HG03442 (cell line): Measurements from ENCODE around the gene CAT.

Source experiments
- ATAC-seq: cut with Tn5 transposase; IDR thresholded peaks from one replicate; pipeline ENCODE4 v1.9.1; 2021; ENCODE audit warnings: mild to moderate bottlenecking, moderate library complexity; ENCODE audit not compliant: unreplicated experiment

CAT gene

GRCh38 chr11:34493926-34494595 lies 55.3 kb downstream of the CAT start:
- no peak for ATAC-seq

GRCh38 chr11:34495239-34495723 lies 56.5 kb downstream of the CAT start:
- ATAC-seq: no peak

GRCh38 chr11:34495724-34496377 lies 57.1 kb downstream of the CAT start:
- ATAC-seq: no peak

DNA sequence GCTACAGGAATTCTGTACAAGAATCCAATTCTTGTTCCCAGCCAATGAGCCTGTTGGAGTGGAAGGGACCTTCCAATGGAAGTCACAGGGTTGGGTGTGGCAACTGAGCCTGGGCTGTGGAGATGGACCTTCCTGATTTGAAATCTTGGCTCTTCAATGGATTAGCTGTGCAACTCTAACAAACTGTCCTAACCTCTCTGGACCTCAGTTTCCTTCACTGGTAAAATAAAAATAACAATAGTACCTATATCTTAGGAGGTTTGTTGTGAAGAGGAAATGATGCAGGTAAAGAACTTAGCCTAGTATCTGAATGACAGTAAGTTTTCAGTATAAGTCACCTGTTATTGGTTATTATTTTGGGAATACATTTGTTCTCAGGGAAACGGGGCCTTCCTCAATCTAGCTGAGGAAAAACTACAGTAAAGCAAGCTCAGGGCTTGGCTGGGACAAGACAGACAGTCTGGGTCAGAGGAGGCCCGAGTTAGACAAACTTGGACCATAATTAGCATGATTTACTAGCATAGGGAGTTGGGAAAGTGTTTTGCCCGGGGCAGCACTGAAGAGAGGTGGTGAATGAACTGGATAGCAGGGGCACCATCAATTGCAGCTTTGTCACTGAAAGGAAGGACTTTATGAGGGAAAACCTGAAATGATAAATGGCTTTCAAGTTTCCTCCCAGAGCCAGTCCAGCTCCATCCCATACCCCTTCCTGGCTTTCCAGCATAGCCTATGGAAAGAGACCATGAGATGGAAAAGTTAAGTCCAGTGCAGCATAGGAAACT lies 61.2 kb downstream of the CAT start:
- ATAC-seq: no peak

DNA sequence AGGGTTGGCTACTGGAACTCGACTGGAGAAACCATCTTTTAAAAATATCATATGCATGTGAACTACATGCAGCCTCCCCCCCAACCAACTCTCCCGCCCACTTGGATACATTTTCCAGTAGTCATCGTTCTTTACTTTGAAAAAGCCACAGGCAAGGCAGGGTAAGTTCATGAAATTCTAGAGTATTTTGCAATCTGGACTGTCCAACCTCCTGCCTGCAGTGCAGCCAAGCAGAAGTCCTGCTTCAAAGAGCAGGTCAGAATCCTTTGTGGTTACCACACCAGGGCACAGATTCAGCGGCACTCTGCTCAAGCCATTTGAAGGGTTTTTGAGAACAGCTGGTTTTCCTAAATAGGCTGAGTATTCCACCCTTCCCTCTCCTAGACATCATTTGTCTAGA lies 62.8 kb downstream of the CAT start:
- ATAC-seq: no peak

GRCh38 chr11:34501949-34502348 lies 63.2 kb downstream of the CAT start:
- ATAC-seq: no peak

DNA sequence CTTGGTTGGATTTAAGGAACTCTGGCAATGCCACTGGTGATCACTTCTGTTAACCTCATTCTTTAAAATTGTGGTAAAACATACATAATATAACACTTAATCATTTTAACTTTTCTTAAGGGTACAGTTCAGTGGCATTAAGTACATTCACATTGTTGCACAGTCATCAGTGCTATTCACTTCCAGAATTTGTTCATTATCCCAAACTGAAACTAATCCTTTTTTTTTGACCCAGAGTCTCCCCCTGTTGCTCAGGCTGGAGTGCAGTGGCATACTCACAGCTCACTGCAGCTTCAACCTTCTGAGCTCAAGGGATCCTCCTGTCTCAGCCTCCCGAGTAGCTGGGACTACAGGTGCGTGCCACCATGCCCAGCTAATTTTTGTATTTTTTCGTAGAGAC lies 64.2 kb downstream of the CAT start:
- no peak for ATAC-seq

- ATAC-seq: no peak
These were observed 67.1 kb downstream of the CAT start for GRCh38 chr11:34505874-34506273.

DNA sequence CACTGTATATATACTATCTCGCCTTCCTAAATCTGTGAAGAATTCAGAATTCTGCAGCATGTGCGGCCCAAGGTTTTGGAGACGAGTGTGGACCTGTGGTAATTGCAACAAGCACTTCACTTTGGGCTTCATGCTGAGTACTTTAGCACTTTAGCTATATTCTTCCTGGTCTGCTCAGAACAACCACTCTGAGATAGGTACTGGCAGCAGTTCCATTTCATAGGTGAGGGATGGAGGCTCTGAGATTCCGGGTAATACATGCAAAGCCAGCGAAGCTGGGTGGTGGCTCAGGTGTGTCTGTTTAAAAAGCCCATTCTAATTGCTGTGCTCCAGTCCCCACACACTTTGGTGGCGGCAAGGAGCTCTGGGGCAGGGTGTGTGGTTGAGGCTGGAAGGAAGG lies 68.4 kb downstream of the CAT start:
- ATAC-seq: no peak

- no peak for ATAC-seq
These were observed 68.9 kb downstream of the CAT start for GRCh38 chr11:34507610-34508009.

DNA sequence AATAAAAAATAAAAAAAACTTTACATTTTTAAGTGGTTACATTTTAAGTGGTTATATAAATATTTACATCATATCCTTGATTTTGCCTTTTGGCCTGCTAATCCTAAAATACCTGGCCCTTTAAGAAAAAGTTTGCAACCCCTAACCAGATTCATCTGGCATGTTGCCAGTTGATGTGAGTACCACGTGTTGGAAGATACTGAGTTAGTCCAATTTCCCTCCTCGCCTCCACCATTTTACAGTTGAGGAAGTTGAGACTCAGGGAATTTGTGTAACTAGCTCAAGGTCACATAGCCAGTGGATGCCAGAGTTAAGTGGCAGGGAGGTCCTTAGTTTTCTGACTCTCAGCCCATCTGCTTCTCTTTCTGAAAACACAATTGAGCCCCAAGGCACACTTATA lies 69.8 kb downstream of the CAT start:
- ATAC-seq: no peak

DNA sequence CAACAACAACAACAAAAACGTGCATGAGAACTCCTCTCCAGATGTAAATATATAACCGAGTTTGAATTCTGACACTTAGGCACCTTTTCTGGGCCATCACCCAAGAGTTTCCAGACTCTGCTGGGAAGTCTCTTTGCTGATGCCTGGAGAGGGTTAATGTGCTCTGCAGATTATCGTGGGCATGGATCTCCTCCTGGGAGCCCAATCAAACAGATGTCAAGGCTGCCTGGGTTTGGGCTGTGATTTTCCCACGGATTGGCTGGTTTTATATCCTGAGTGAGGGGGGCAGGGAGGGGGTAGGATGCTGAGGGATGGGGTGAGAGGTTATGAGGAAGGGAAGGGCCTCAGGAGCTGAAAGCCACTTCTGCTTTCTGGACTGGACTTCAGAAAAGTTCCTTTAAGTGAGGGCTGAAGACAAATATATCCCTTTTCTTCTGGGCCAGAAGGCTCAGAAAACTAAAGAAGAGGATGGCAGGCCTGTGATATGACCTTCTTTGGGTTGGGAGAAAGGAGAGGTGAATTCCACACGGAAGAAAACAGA lies 70.7 kb downstream of the CAT start:
- no peak for ATAC-seq

- no peak for ATAC-seq
These were observed 71.5 kb downstream of the CAT start for GRCh38 chr11:34510218-34510617.

DNA sequence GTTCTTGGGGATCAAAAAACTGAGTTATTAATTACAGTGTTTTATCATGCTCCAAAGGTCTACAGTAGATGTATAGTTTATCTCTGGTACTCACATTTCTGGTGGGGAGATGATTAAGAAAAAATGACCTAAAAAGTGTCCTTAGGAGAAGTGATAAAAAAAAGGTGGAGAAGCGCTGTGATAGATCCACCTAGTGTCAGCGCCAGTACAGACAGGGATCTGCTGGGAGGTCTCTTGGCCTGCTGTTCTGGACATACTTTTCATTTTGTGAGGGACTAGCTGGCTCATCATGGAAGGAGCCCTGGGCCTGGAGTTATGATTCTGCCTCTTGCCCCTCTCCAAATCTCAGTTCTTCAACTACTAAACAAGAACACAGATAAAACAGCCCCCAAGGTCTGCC lies 71.9 kb downstream of the CAT start:
- ATAC-seq: no peak

GRCh38 chr11:34512840-34513681 lies 74.3 kb downstream of the CAT start:
- peak; percentile 90 for ATAC-seq

DNA sequence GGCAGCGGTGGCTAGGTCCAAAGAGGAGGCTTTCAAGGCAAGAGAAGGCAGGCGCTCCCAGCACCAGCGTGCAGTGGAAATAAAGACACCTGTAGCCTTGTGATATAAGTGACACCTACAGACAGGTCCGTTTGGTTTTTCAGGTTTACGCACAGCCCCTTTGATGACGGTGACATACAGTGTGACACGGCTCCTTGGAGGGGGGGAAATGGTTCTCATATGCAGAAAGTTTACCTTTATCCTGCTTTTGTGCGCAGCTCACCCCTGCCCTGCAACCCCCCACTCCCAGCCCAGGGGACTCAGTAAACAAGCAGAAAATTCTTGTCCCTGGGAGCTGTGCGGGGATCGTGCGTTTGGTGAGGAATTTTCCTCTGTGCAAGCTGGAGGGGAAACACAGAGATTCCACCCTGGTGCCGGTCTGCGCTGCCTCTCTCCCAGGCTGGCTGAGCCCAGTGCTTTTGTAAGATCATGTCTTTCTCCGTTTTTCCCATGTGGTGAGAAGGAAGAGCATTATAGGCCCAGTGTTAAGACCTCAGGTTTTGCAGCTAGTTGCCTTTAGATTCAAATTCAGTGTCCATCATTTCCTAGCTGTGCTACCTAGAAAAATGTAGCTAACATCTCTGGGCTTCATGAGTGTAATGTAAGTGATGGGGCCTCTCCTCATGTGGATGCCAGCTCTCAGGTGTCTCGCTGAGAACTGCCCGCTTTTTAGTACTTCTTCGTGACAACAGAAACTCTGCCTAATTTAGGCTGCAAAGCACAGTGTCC lies 75.1 kb downstream of the CAT start, which contains the start of gene ELF5:
TSS of gene ELF5 (minus strand) at position 113 of the 768 bp plus-strand sequence. CDS start 8,045 bp downstream, outside the sequence.
- no peak for ATAC-seq

DNA sequence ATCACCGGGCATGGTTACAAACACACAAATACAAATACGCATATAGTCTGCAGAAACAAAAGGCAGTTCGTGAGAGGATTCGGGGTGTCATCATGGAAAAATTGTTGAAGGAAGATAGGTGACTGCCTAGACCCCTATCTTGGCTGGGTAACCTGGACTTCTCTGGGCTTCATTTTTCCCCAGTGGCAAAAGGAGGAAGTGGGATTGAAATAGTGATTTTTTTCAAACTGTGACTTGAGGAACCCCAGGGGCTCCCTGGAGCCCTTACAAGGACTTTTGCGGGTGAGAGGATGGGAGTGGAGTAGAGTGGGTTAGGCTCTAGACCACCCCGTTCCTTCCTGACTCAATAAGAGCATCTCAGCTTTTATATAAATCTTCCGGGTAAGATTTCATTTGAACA lies 75.9 kb downstream of the CAT start:
- ATAC-seq: no peak

DNA sequence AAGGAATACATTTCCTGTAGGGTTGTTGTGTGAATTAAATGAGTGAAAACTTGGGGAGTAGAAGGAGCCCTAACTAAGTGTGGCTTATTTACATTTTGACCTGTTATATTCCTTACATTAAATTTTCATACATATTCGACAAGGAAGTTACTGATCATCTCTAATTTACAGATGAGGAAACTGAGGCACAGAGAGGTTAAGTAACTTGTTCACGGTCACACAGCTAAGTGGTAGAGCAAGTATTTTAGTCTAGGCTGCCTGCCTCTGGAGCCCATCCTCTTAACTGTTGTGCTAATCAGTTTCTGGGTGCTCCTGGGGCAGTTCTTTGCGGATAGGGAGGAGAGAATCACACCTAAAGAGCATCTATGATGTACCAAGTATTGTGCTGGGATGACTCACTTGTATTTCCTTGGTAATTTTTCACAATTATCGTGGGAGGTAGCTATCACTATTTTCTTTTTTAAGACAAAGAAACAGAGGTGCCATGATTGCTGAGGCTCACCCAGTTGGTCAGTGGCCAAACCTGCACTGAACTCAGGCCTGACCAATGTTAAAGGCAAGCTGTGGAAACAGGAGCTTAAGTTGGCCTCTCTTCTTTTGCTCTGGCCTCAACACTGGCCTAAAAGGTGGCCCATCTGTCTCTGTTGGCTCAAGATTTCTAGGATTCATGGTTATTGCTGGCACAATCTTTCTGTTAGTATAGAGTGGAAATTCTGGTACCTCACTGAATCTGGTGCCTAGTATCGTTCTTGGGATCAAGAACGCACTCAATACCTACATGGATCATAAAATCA lies 77.7 kb downstream of the CAT start:
- ATAC-seq: no peak

- no peak for ATAC-seq
These were observed 81.0 kb downstream of the CAT start for GRCh38 chr11:34519595-34520235.
